Vagina (tissue), 2 donors: Measurements from ENCODE around the gene CCDC154. TPM values are rescaled to one million over a fixed set of nuclear protein-coding genes. Genes with fewer than 3 reads are reported as not detected.

Experiments
- DNase-seq, 2 donors: peaks; one replicate each; pipeline ENCODE4 v3.0.0-alpha.2; 2017; ENCODE audit errors: extremely low spot score in 2 of 2
- H3K27ac ChIP-seq: fragments of 200-600 bp; sonication (generic); one replicate; pipeline ENCODE4 v1.5.1; 2019
- H3K27me3 ChIP-seq: fragments of 200-600 bp; sonication (generic); one replicate; pipeline ENCODE4 v1.5.1; 2019
- H3K36me3 ChIP-seq, 2 donors: fragments of 200-600 bp; sonication (generic); one replicate each; pipeline ENCODE4 v1.5.1; 2017 to 2019
- H3K4me1 ChIP-seq: fragments of 200-600 bp; sonication (generic); one replicate; pipeline ENCODE4 v1.5.1; 2019
- H3K4me3 ChIP-seq, 2 donors: fragments of 200-600 bp; sonication (generic); 1 replicate in 1 of 2; 2 replicates in 1 of 2; pipeline ENCODE4 v1.5.1; 2016 to 2019
- H3K9me3 ChIP-seq: fragments of 200-600 bp; sonication (generic); one replicate; pipeline ENCODE4 v1.5.1; 2019
- CTCF ChIP-seq, 3 experiments: fragments of 450-650 bp in 2 of 3; fragments of 200-600 bp in 1 of 3; sonication (generic) in 1 of 3; IDR thresholded peaks; one replicate each; pipeline ENCODE4 v1.5.1; 2017 to 2019; ENCODE audit warnings: antibody characterized with exemption in 3 of 3, mild to moderate bottlenecking in 2 of 3, moderate library complexity in 2 of 3
- POLR2A ChIP-seq, 2 donors: fragments of 450-650 bp; IDR thresholded peaks; one replicate each; pipeline ENCODE4 v1.6.1; 2017; ENCODE audit warnings: antibody characterized with exemption in 2 of 2, mild to moderate bottlenecking in 2 of 2, moderate library complexity in 2 of 2
- POLR2AphosphoS5 ChIP-seq, 2 donors: sonication (generic); formaldehyde crosslinking; IDR thresholded peaks; one replicate each; pipeline ENCODE4 v1.9.0; 2017; ENCODE audit warnings: antibody characterized with exemption in 2 of 2, mild to moderate bottlenecking in 2 of 2, low read depth in 1 of 2; ENCODE audit not compliant: insufficient read depth in 1 of 2
- intact Hi-C: fragments of 100-400 bp; cut with DNase I; formaldehyde crosslinking; loops from one replicate; pipeline ENCODE4 v1.15.1; 2023
- total RNA-seq: library from RNA; depleted of rRNA; stranded (reverse); fragments of >200 nt; gene quantifications from one replicate; pipeline ENCODE4 v1.2.3, GENCODE V29; 2016

CCDC154 gene
- total RNA-seq, 1 donor from 2014 or later, result not detected

DNA sequence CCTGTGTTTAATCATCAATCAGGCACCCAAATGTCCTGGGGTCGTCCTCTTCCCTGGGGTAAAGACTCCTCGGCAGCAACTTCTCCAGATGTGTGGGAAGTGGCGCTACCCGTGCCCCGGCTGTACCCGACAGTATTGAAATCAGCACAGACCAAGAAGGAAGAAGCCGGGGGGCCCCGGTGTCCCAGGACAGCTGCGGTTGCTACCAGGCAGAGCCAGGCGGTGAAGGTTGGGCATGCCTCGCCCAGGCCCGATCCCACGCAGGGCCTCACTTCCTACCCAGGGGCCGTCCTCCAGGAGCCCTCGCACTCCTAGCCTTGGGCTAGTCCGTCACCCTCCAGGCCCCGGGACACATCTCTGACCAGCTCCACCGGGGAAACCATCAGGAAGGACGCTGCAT is 9.0 kb upstream of the CCDC154 start:
- no peak overlapping the region for H3K4me3 ChIP-seq
- no peaks in the 10 kb centered on the region for H3K27me3 ChIP-seq
- TF ChIP-seq CTCF (IDR thresholded peaks at IDR 0.05) (no peak), POLR2AphosphoS5 (IDR thresholded peaks at IDR 0.05; ENCODE audit: insufficient read depth in 1 of 2, low read depth in 1 of 2) (no peak), POLR2A (IDR thresholded peaks at IDR 0.05) (no peak)
- no peaks in the 10 kb centered on the region for H3K9me3 ChIP-seq
- intact Hi-C loops, result no loop called here
- no peak for DNase-seq
- peaks cover 0 to 74% of the 10 kb centered on the region in 2 donors for H3K36me3 ChIP-seq
- no peak overlapping the region for H3K27ac ChIP-seq
- no peaks in the 10 kb centered on the region for H3K4me1 ChIP-seq

DNA sequence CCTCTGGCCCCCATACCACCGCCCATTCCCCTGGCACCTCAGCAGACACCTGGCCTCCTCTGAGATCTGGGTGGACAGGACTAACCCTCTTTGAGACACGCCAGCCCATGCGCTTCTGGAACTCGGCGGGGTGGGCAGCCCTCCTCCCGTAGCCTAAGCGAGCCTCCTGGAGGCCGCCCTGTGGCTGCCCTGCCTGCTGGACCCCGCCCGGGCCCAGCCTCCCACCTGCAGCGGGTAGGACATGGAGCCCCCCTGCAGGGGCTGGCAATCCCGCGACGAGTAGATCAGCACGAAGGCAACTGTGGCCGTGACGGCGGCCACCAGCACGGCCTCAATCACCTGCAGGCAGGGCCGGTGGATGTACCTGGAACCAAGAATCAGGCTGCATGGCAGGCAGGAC is 8.2 kb upstream of the CCDC154 start:
- Histone ChIP-seq H3K4me3 (no peak overlapping the region), H3K36me3 (peaks cover 0 to 73% of the 10 kb centered on the region in 2 donors), H3K27ac (no peak overlapping the region), H3K27me3 (no peaks in the 10 kb centered on the region), H3K9me3 (no peaks in the 10 kb centered on the region), H3K4me1 (no peaks in the 10 kb centered on the region)
- DNase-seq, result no peak
- intact Hi-C loops, result no loop called here
- no peak for TF ChIP-seq CTCF (IDR thresholded peaks at IDR 0.05)
- TF ChIP-seq POLR2AphosphoS5 (IDR thresholded peaks at IDR 0.05; ENCODE audit: insufficient read depth in 1 of 2, low read depth in 1 of 2), result no peak
- TF ChIP-seq POLR2A (IDR thresholded peaks at IDR 0.05), result no peak

- Histone ChIP-seq H3K27me3 (no peaks in the 10 kb centered on the region), H3K27ac (no peak overlapping the region), H3K9me3 (no peaks in the 10 kb centered on the region), H3K36me3 (peaks cover 0 to 78% of the 10 kb centered on the region in 2 donors), H3K4me1 (no peaks in the 10 kb centered on the region), H3K4me3 (no peak overlapping the region)
- intact Hi-C loops, result no loop called here
- no peak for TF ChIP-seq POLR2AphosphoS5 (IDR thresholded peaks at IDR 0.05; ENCODE audit: insufficient read depth in 1 of 2, low read depth in 1 of 2)
- TF ChIP-seq POLR2A (IDR thresholded peaks at IDR 0.05), result no peak
- no peak for TF ChIP-seq CTCF (IDR thresholded peaks at IDR 0.05)
- DNase-seq, result no peak
Measured at GRCh38 chr16:1451702-1452392, 7.5 kb upstream of the CCDC154 start.

- TF ChIP-seq POLR2AphosphoS5 (IDR thresholded peaks at IDR 0.05; ENCODE audit: insufficient read depth in 1 of 2, low read depth in 1 of 2) (no peak), CTCF (IDR thresholded peaks at IDR 0.05) (no peak), POLR2A (IDR thresholded peaks at IDR 0.05) (no peak)
- Histone ChIP-seq H3K9me3 (no peaks in the 10 kb centered on the region), H3K27ac (no peak overlapping the region), H3K36me3 (peaks cover 0 to 81% of the 10 kb centered on the region in 2 donors), H3K4me3 (no peak overlapping the region), H3K4me1 (no peaks in the 10 kb centered on the region), H3K27me3 (no peaks in the 10 kb centered on the region)
- DNase-seq, result no peak
- intact Hi-C loops, result no loop called here
Measured at GRCh38 chr16:1450841-1451240, 6.5 kb upstream of the CCDC154 start.

GRCh38 chr16:1450218-1450617 is 5.9 kb upstream of the CCDC154 start:
- H3K4me1 ChIP-seq, result no peaks in the 10 kb centered on the region
- H3K36me3 ChIP-seq, result peaks cover 0 to 79% of the 10 kb centered on the region in 2 donors
- H3K27me3 ChIP-seq, result no peaks in the 10 kb centered on the region
- TF ChIP-seq CTCF (IDR thresholded peaks at IDR 0.05), result no peak
- no peak for TF ChIP-seq POLR2AphosphoS5 (IDR thresholded peaks at IDR 0.05; ENCODE audit: insufficient read depth in 1 of 2, low read depth in 1 of 2)
- TF ChIP-seq POLR2A (IDR thresholded peaks at IDR 0.05), result no peak
- no peak overlapping the region for H3K27ac ChIP-seq
- H3K9me3 ChIP-seq, result no peaks in the 10 kb centered on the region
- no peak for DNase-seq
- no peak overlapping the region for H3K4me3 ChIP-seq
- intact Hi-C loops, result no loop called here
